Esophagus muscularis mucosa (tissue), 4 donors: ENCODE data around the gene PNPO. TPM values are rescaled to one million over a fixed set of nuclear protein-coding genes. Genes with fewer than 3 reads are reported as not detected.
"Not testable (repeated sequence)": the region's sequence is repeated elsewhere in the genome, so short reads cannot be mapped to it uniquely, and the experiment has no call there.

ENCODE experiments used
- DNase-seq: peaks from one replicate; pipeline ENCODE4 v3.0.0-alpha.2; 2017; ENCODE audit errors: extremely low spot score
- H3K27ac ChIP-seq, 4 donors: fragments of 200-600 bp; sonication (generic); replicated peaks in 1 of 4; 1 replicate in 3 of 4; 2 replicates in 1 of 4; pipeline ENCODE4 v1.5.1; 2016 to 2019; ENCODE audit warnings: mild to moderate bottlenecking in 1 of 4
- H3K27me3 ChIP-seq, 4 donors: fragments of 200-600 bp; sonication (generic); one replicate each; pipeline versions ENCODE4 v1.5.1 to v1.6.0; 2016 to 2019
- H3K36me3 ChIP-seq, 4 donors: fragments of 200-600 bp; sonication (generic); one replicate each; pipeline ENCODE4 v1.5.1; 2016 to 2019
- H3K4me1 ChIP-seq, 4 donors: fragments of 200-600 bp; sonication (generic); one replicate each; pipeline ENCODE4 v1.5.1; 2016 to 2019
- H3K4me3 ChIP-seq, 4 donors: fragments of 200-600 bp; sonication (generic); 1 replicate in 2 of 4; 2 replicates in 2 of 4; pipeline ENCODE4 v1.5.1; 2016 to 2019; ENCODE audit warnings: mild to moderate bottlenecking in 4 of 4, moderate library complexity in 1 of 4
- H3K9me3 ChIP-seq, 4 donors: fragments of 200-600 bp; sonication (generic); 1 replicate in 3 of 4; 2 replicates in 1 of 4; pipeline ENCODE4 v1.5.1; 2016 to 2019
- EP300 ChIP-seq: sonication (generic); formaldehyde crosslinking; IDR thresholded peaks from one replicate; pipeline ENCODE4 v1.6.1; 2017; ENCODE audit warnings: antibody characterized with exemption
- POLR2A ChIP-seq: fragments of 450-650 bp; IDR thresholded peaks from one replicate; pipeline ENCODE4 v1.6.1; 2017; ENCODE audit warnings: antibody characterized with exemption, moderate library complexity, mild to moderate bottlenecking, low read depth
- POLR2AphosphoS5 ChIP-seq, 2 donors: sonication (generic); formaldehyde crosslinking; IDR thresholded peaks; one replicate each; pipeline ENCODE4 v1.6.1; 2017; ENCODE audit warnings: antibody characterized with exemption in 2 of 2
- whole genome bisulfite sequencing: methylation state at CpG from one replicate; pipeline ENCODE4 v1.1.5; 2018; 5-methylcytosine and 5-hydroxymethylcytosine counted together
- intact Hi-C: fragments of 100-400 bp; cut with DNase I; formaldehyde crosslinking; loops from one replicate; pipeline ENCODE4 v1.15.1; 2023
- total RNA-seq, 4 donors: library from RNA; depleted of rRNA; stranded (reverse); fragments of >200 nt; gene quantifications; one replicate each; pipeline versions ENCODE4 v1.1.0 to v1.2.1, GENCODE V29; 2016
- TF ChIP-seq, protein P1 (sequence below), 3 experiments: fragments of 200-600 bp in 2 of 3; fragments of 450-650 bp in 1 of 3; sonication (generic) in 2 of 3; IDR thresholded peaks; one replicate each; pipeline ENCODE4 v1.5.1; 2017 to 2019; ENCODE audit warnings: antibody characterized with exemption in 3 of 3, mild to moderate bottlenecking in 2 of 3, moderate library complexity in 1 of 3

The PNPO gene
- total RNA-seq, 4 donors from 2014 or later = 21.2 to 32.8 (median 27.6) TPM

DNA sequence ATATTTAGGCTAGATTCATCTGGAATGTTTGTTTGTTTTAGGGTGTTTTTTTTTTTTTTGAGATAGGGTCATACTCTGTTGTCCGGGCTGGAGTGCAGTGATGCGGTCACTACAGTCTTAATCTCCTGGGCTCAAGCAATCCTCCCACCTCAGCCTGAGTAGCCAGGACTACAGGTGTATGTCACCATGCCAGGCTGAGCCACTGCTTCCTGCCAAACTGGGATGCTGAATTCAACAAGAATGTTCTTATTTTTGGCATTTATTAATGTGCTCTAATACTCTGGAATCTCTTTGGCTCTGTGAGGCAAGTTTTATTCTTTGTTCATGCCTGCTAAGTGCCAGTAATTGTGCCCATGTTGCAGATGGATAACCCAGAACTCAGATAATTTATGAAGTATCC lies 23.8 kb upstream of the PNPO start:
- intact Hi-C loops = no loop called here
- Histone ChIP-seq H3K27ac (peak overlapping the region in 2 of 4 donors; percentile 9 to 43), H3K9me3 (no peaks in the 10 kb centered on the region), H3K4me1 (peaks cover 30 to 48% (median 38%) of the 10 kb centered on the region in 4 donors), H3K27me3 (no peaks in the 10 kb centered on the region), H3K4me3 (no peak overlapping the region), H3K36me3 (peaks cover 0 to 30% (median 13%) of the 10 kb centered on the region in 4 donors)
- DNase-seq = no peak
- WGBS = 69% methylated on average over 2 of the region's 2 CpGs
- TF ChIP-seq POLR2A (no peak), POLR2AphosphoS5 (IDR thresholded peaks at IDR 0.05) (no peak), EP300 (no peak)
- TF ChIP-seq, protein P1, sequence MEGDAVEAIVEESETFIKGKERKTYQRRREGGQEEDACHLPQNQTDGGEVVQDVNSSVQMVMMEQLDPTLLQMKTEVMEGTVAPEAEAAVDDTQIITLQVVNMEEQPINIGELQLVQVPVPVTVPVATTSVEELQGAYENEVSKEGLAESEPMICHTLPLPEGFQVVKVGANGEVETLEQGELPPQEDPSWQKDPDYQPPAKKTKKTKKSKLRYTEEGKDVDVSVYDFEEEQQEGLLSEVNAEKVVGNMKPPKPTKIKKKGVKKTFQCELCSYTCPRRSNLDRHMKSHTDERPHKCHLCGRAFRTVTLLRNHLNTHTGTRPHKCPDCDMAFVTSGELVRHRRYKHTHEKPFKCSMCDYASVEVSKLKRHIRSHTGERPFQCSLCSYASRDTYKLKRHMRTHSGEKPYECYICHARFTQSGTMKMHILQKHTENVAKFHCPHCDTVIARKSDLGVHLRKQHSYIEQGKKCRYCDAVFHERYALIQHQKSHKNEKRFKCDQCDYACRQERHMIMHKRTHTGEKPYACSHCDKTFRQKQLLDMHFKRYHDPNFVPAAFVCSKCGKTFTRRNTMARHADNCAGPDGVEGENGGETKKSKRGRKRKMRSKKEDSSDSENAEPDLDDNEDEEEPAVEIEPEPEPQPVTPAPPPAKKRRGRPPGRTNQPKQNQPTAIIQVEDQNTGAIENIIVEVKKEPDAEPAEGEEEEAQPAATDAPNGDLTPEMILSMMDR (IDR thresholded peaks at IDR 0.05) = no peak

DNA sequence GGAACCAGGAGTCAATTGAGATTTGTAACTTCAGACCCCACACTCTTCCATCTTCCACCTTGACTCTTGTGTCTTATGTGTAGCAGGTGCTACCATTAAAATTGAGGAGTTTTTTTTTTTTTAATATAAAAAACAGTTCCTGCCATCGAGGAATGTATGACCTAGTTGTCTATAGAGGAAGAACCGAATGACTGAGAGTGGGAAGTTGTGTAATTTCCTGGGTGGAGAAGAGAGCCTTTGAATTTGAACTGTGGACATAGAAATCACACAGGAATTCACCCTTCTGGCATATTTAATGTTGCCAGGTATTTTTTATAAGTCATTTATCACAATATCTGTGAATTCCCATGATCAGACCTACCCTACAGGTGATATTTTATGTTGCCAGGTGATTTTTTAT lies 23.4 kb upstream of the PNPO start:
- WGBS = 47% methylated on average over 2 of the region's 2 CpGs
- peaks cover 30 to 48% (median 38%) of the 10 kb centered on the region in 4 donors for H3K4me1 ChIP-seq
- TF ChIP-seq EP300 (no peak), POLR2AphosphoS5 (IDR thresholded peaks at IDR 0.05) (no peak), POLR2A (no peak)
- TF ChIP-seq, protein P1 (IDR thresholded peaks at IDR 0.05) = no peak

DNA sequence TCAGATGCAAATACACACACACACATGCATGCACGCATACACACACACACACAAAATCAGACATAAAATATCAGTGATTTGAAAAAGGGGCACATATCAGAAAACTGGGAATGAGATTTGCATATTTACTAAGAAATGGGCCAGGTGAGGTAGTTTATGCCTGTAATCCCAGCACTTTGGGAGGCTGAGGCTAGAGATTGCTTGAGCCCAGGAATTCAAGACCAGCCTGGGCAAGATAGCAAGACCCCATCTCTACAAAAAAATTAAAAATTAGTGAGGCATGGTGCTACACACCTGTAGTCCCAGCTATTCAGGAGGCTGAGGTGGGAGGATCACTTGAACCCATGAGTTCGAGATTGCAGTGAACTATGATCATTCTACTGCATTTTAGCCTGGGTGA lies 22.4 kb upstream of the PNPO start:
- Histone ChIP-seq H3K4me1 (peaks cover 30 to 45% (median 38%) of the 10 kb centered on the region in 4 donors), H3K36me3 (peaks cover 7 to 44% (median 27%) of the 10 kb centered on the region in 4 donors), H3K27me3 (no peaks in the 10 kb centered on the region), H3K4me3 (no peak overlapping the region), H3K27ac (no peak overlapping the region), H3K9me3 (no peaks in the 10 kb centered on the region)
- intact Hi-C loops = no loop called here
- WGBS = 90% methylated on average over 2 of the region's 2 CpGs
- DNase-seq = no peak
- TF ChIP-seq EP300 (no peak), POLR2A (no peak), POLR2AphosphoS5 (IDR thresholded peaks at IDR 0.05) (no peak)
- TF ChIP-seq, protein P1 (IDR thresholded peaks at IDR 0.05) = no peak

More for the DNA sequence above, 23.4 kb upstream of the PNPO start:
- no peak overlapping the region for H3K4me3 ChIP-seq
- H3K36me3 ChIP-seq = peaks cover 2 to 34% (median 17%) of the 10 kb centered on the region in 4 donors
- H3K9me3 ChIP-seq = no peaks in the 10 kb centered on the region
- peak overlapping the region in 2 of 4 donors; percentile 9 to 43 for H3K27ac ChIP-seq
- DNase-seq = no peak
- intact Hi-C loops = no loop called here
- no peaks in the 10 kb centered on the region for H3K27me3 ChIP-seq

DNA sequence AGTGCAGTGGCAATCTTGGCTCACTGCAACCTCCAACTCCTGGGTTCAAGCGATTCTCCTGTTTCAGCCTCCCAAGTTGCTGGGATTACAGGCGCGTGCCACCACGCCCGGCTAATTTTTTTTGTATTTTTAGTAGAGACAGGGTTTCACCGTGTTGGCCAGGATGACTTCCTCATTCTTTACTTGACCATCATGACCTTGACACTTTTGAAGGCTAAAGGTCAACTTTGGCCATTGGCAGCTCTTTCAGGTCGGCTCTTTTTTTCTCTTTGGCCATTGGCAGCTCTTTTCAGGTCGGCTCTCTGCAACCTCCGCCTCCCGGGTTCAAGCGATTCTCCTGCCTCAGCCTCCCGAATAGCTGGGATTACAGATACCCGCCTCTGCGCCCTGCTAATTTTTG lies 21.5 kb upstream of the PNPO start:
- H3K9me3 ChIP-seq, DNase-seq, H3K27ac ChIP-seq, H3K27me3 ChIP-seq, H3K4me3 ChIP-seq, intact Hi-C loops: not testable (repeated sequence)
- 97% methylated on average over 14 of the region's 14 CpGs for WGBS
- Histone ChIP-seq H3K4me1 (peaks cover 24 to 36% (median 31%) of the 10 kb centered on the region in 4 donors), H3K36me3 (peaks cover 12 to 53% (median 35%) of the 10 kb centered on the region in 4 donors)

DNA sequence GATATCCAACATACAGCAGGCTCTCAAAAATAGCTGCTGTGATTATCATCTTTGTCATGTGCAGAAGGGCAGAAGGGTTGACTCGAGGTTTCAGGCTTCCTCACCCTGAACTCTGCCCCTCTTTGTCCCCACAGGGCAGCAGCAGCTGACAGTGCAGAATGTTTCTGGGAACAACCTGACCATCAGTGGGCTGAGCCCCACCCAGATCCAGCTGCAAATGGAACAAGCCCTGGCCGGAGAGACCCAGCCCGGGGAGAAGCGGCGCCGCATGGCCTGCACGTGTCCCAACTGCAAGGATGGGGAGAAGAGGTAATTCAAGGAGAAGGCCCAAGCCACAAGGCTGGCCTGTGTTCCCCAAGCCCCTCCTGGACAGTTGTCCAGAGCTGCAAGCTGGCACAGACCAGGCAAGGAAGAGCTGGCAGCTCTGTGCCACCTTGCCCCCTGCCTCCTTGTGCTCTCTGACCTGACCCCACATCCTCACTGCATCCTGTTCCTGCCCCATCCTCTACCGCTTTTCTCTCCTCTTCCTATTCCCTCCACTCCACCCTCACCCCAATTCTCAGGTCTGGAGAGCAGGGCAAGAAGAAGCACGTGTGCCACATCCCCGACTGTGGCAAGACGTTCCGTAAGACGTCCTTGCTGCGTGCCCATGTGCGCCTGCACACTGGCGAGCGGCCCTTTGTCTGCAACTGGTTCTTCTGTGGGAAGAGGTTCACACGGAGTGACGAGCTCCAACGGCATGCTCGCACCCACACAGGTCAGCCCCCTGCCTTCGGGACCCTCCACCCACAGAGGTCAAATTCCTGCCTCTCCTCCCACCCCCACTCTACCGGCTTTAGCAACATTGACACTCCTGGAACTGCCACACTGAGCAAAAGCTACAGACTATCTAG lies 16.3 kb upstream of the PNPO start:
- peaks cover 45 to 80% (median 68%) of the 10 kb centered on the region in 4 donors for H3K36me3 ChIP-seq
- TF ChIP-seq, protein P1 (IDR thresholded peaks at IDR 0.05) = no peak
- TF ChIP-seq POLR2A = no peak
- no peaks in the 10 kb centered on the region for H3K9me3 ChIP-seq
- no peak overlapping the region for H3K4me3 ChIP-seq
- no peak for DNase-seq
- H3K27ac ChIP-seq = no peak overlapping the region
- H3K27me3 ChIP-seq = no peaks in the 10 kb centered on the region
- 84% methylated on average over 23 of the region's 23 CpGs for WGBS
- peaks cover 0 to 11% (median 6%) of the 10 kb centered on the region in 4 donors for H3K4me1 ChIP-seq
- intact Hi-C loops = no loop called here
